ENCODE results near the gene ATP8B4.
"Not testable (repeated sequence)": the region's sequence is repeated elsewhere in the genome, so short reads cannot be mapped to it uniquely, and the experiment has no call there.

Gene ATP8B4

DNA sequence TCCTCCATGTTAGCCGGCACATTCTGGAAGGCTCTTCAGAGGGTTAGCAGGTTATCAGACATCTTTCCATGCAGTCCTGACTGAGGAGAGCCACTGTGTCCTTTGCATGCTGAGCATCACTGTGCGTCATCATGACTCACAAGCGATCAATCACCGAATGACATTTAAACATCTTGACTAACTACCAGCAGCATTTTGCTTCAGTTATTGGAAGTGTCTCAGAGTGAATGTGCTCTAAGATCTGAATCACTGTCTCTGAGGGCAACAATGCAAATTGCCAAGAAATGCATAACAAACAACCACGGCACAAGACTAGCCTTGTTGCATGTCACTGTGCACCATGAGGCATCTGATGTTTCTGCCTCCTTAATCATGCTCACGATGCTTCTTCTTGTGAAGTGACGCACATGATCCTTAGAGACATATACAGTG is 18.3 kb upstream of the ATP8B4 start:
- Histone ChIP-seq H3K4me1 (ENCODE audit: control insufficient read depth, insufficient read depth, low read length) (no peaks in the 10 kb centered on the region), H3K36me3 (ENCODE audit: control insufficient read depth, insufficient read depth, low read length) (no peaks in the 10 kb centered on the region), H3K4me3 (ENCODE audit: low read length) (no peak overlapping the region), H3K9me3 (ENCODE audit: control insufficient read depth, low read length) (no peaks in the 10 kb centered on the region), H3K9ac (ENCODE audit: low read length) (no peak overlapping the region), H3K27me3 (ENCODE audit: control insufficient read depth, insufficient read depth, low read length) (no peaks in the 10 kb centered on the region)

DNA sequence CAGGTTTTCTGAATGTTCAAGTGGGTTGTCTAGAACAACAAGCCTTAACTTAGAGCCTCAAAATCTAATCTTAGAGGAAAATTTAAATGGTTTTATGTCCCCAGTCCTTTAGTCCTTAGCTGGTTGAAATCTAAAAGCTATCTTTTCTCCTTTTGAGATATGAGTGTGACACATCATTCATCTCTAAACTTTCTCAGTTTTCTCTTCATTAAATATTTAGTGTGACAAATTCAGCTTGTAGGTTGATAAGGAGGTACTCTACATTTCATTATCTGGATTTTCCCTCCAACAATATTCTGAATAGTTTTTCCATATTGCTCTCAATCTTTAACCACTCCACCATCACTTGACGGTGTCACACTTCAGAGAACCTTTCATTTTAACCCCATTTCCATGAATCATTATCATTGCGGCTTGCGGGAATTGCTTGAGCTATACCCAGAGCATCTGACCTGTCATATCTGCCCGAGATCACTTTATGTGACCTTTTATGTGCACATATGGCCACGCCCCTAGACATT is 16.1 kb upstream of the ATP8B4 start:
- no peak overlapping the region for H3K9ac ChIP-seq (ENCODE audit: low read length)
- H3K36me3 ChIP-seq (ENCODE audit: control insufficient read depth, insufficient read depth, low read length), result no peaks in the 10 kb centered on the region
- no peaks in the 10 kb centered on the region for H3K9me3 ChIP-seq (ENCODE audit: control insufficient read depth, low read length)
- H3K4me3 ChIP-seq (ENCODE audit: low read length), result no peak overlapping the region
- no peaks in the 10 kb centered on the region for H3K27me3 ChIP-seq (ENCODE audit: control insufficient read depth, insufficient read depth, low read length)
- no peaks in the 10 kb centered on the region for H3K4me1 ChIP-seq (ENCODE audit: control insufficient read depth, insufficient read depth, low read length)

DNA sequence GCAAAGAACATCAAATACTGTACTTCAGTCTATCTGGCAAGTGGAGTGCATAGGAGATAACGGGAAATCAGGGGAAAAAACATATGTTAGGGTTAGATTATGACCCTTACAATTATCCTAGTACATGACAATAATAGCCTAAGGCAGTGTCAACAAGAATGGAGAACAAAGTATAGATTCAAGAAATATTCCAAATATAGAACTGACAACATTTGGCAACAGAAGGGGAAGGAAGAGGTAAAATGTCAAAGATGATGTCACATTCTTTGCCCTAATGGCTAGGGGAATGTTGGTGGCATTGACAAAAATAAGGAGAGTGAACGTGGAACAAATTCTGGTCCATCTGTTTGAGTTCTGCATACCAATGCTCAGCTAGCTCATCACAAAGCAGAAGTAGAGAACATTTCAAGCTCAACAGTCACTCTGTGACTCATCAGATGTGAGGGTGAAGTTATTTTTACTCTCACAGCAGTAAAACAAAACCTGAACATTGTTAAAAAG is 15.5 kb upstream of the ATP8B4 start:
- no peak overlapping the region for H3K4me3 ChIP-seq (ENCODE audit: low read length)
- H3K27me3 ChIP-seq (ENCODE audit: control insufficient read depth, insufficient read depth, low read length), result no peaks in the 10 kb centered on the region
- H3K9ac ChIP-seq (ENCODE audit: low read length), result no peak overlapping the region
- no peaks in the 10 kb centered on the region for H3K36me3 ChIP-seq (ENCODE audit: control insufficient read depth, insufficient read depth, low read length)
- no peaks in the 10 kb centered on the region for H3K4me1 ChIP-seq (ENCODE audit: control insufficient read depth, insufficient read depth, low read length)
- no peaks in the 10 kb centered on the region for H3K9me3 ChIP-seq (ENCODE audit: control insufficient read depth, low read length)

- not testable (repeated sequence) for H3K36me3 ChIP-seq (ENCODE audit: control insufficient read depth, insufficient read depth, low read length); H3K9ac ChIP-seq (ENCODE audit: low read length); H3K4me1 ChIP-seq (ENCODE audit: control insufficient read depth, insufficient read depth, low read length); H3K9me3 ChIP-seq (ENCODE audit: control insufficient read depth, low read length); H3K4me3 ChIP-seq (ENCODE audit: low read length); H3K27me3 ChIP-seq (ENCODE audit: control insufficient read depth, insufficient read depth, low read length)
These were observed 13.4 kb upstream of the ATP8B4 start for GRCh38 chr15:50132251-50132984.

- Histone ChIP-seq H3K4me3 (ENCODE audit: low read length) (no peak overlapping the region), H3K9ac (ENCODE audit: low read length) (no peak overlapping the region), H3K27me3 (ENCODE audit: control insufficient read depth, insufficient read depth, low read length) (no peaks in the 10 kb centered on the region), H3K9me3 (ENCODE audit: control insufficient read depth, low read length) (no peaks in the 10 kb centered on the region), H3K4me1 (ENCODE audit: control insufficient read depth, insufficient read depth, low read length) (no peaks in the 10 kb centered on the region), H3K36me3 (ENCODE audit: control insufficient read depth, insufficient read depth, low read length) (no peaks in the 10 kb centered on the region)
These were observed 12.6 kb upstream of the ATP8B4 start for GRCh38 chr15:50131617-50132016.

- no peaks in the 10 kb centered on the region for H3K9me3 ChIP-seq (ENCODE audit: control insufficient read depth, low read length)
- H3K36me3 ChIP-seq (ENCODE audit: control insufficient read depth, insufficient read depth, low read length), result no peaks in the 10 kb centered on the region
- H3K4me1 ChIP-seq (ENCODE audit: control insufficient read depth, insufficient read depth, low read length), result no peaks in the 10 kb centered on the region
- no peak overlapping the region for H3K9ac ChIP-seq (ENCODE audit: low read length)
- H3K27me3 ChIP-seq (ENCODE audit: control insufficient read depth, insufficient read depth, low read length), result no peaks in the 10 kb centered on the region
- H3K4me3 ChIP-seq (ENCODE audit: low read length), result no peak overlapping the region
These were observed 9.2 kb upstream of the ATP8B4 start for GRCh38 chr15:50128266-50128665.

DNA sequence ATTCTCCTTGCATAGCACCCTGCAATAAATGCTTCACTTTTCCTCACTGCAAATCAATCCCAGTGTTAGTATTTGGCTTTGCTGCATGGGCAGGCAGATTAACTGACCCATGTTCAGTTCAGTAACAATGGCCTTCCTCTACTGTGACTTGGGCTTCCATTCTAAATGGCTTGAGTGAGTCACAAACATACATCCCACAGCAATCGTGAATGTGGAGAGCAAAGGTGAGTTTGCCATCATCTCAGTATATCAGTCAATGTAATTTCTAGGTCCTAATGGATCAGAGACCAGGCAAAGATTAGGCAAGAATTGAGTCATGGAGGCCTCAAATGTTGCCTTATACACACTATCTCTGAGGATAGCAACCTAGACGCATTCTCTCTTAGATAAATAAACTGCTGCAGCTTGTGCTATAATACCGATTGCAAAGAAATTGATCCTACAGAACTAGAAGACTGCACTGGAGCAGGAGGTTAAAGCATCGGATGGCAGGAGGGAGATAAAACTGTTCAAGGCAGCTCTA is 8.3 kb upstream of the ATP8B4 start:
- Histone ChIP-seq H3K9me3 (ENCODE audit: control insufficient read depth, low read length) (no peaks in the 10 kb centered on the region), H3K36me3 (ENCODE audit: control insufficient read depth, insufficient read depth, low read length) (no peaks in the 10 kb centered on the region), H3K9ac (ENCODE audit: low read length) (no peak overlapping the region), H3K4me3 (ENCODE audit: low read length) (no peak overlapping the region), H3K4me1 (ENCODE audit: control insufficient read depth, insufficient read depth, low read length) (no peaks in the 10 kb centered on the region), H3K27me3 (ENCODE audit: control insufficient read depth, insufficient read depth, low read length) (no peaks in the 10 kb centered on the region)

- H3K4me1 ChIP-seq (ENCODE audit: control insufficient read depth, insufficient read depth, low read length), result no peaks in the 10 kb centered on the region
- no peak overlapping the region for H3K9ac ChIP-seq (ENCODE audit: low read length)
- no peaks in the 10 kb centered on the region for H3K9me3 ChIP-seq (ENCODE audit: control insufficient read depth, low read length)
- no peak overlapping the region for H3K4me3 ChIP-seq (ENCODE audit: low read length)
- H3K36me3 ChIP-seq (ENCODE audit: control insufficient read depth, insufficient read depth, low read length), result no peaks in the 10 kb centered on the region
- H3K27me3 ChIP-seq (ENCODE audit: control insufficient read depth, insufficient read depth, low read length), result no peaks in the 10 kb centered on the region
These were observed 7.0 kb upstream of the ATP8B4 start for GRCh38 chr15:50126072-50126471.

- Histone ChIP-seq H3K27me3 (ENCODE audit: control insufficient read depth, insufficient read depth, low read length) (no peaks in the 10 kb centered on the region), H3K36me3 (ENCODE audit: control insufficient read depth, insufficient read depth, low read length) (no peaks in the 10 kb centered on the region), H3K4me1 (ENCODE audit: control insufficient read depth, insufficient read depth, low read length) (no peaks in the 10 kb centered on the region), H3K4me3 (ENCODE audit: low read length) (no peak overlapping the region), H3K9me3 (ENCODE audit: control insufficient read depth, low read length) (no peaks in the 10 kb centered on the region), H3K9ac (ENCODE audit: low read length) (no peak overlapping the region)
These were observed 5.6 kb upstream of the ATP8B4 start for GRCh38 chr15:50124631-50125030.

- H3K9me3 ChIP-seq (ENCODE audit: control insufficient read depth, low read length), result no peaks in the 10 kb centered on the region
- no peak overlapping the region for H3K9ac ChIP-seq (ENCODE audit: low read length)
- H3K27me3 ChIP-seq (ENCODE audit: control insufficient read depth, insufficient read depth, low read length), result no peaks in the 10 kb centered on the region
- H3K4me3 ChIP-seq (ENCODE audit: low read length), result no peak overlapping the region
- no peaks in the 10 kb centered on the region for H3K36me3 ChIP-seq (ENCODE audit: control insufficient read depth, insufficient read depth, low read length)
- no peaks in the 10 kb centered on the region for H3K4me1 ChIP-seq (ENCODE audit: control insufficient read depth, insufficient read depth, low read length)
These were observed 5.0 kb upstream of the ATP8B4 start for GRCh38 chr15:50123861-50124557.

- Histone ChIP-seq H3K9me3 (ENCODE audit: control insufficient read depth, low read length) (no peaks in the 10 kb centered on the region), H3K4me1 (ENCODE audit: control insufficient read depth, insufficient read depth, low read length) (no peaks in the 10 kb centered on the region), H3K9ac (ENCODE audit: low read length) (no peak overlapping the region), H3K27me3 (ENCODE audit: control insufficient read depth, insufficient read depth, low read length) (no peaks in the 10 kb centered on the region), H3K36me3 (ENCODE audit: control insufficient read depth, insufficient read depth, low read length) (no peaks in the 10 kb centered on the region), H3K4me3 (ENCODE audit: low read length) (no peak overlapping the region)
These were observed 1.7 kb upstream of the ATP8B4 start for GRCh38 chr15:50120729-50121128.

- Histone ChIP-seq H3K27me3 (ENCODE audit: control insufficient read depth, insufficient read depth, low read length) (peaks cover 5% of the 10 kb centered on the region), H3K9me3 (ENCODE audit: control insufficient read depth, low read length) (no peaks in the 10 kb centered on the region), H3K4me1 (ENCODE audit: control insufficient read depth, insufficient read depth, low read length) (no peaks in the 10 kb centered on the region), H3K36me3 (ENCODE audit: control insufficient read depth, insufficient read depth, low read length) (no peaks in the 10 kb centered on the region), H3K4me3 (ENCODE audit: low read length) (no peak overlapping the region), H3K9ac (ENCODE audit: low read length) (no peak overlapping the region)
These were observed 1.5 kb downstream of the ATP8B4 start for GRCh38 chr15:50117431-50118027.

Data from mucosa of stomach (tissue), 1 donor.